Measurements from ENCODE around the gene BPIFA1.

Gene BPIFA1

DNA sequence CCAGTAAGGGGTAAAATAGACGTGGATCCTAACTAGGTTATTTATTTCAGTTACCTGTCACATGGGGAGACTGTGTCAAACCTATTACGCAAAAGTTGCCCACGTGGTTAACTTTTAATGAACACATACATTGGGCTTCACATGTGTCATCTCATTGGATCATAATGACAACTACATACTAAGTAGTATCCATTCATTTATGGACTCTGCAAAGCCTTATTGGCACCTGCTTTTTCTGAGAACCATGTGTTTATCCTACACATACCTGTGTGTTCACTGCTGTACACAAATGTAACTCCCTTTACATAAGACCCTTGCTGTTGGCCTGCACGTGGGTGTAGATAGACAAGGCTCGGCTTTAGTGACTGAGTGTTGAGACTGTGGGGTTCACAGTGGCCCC is 5.1 kb downstream of the BPIFA1 start:
- Histone ChIP-seq H3K27me3 (ENCODE audit: insufficient read depth, poor library complexity, severe bottlenecking) (peaks cover 2% of the 10 kb centered on the region), H3K4me3 (replicated peaks; ENCODE audit: insufficient read depth, low read length) (no peak overlapping the region), H3K27ac (replicated peaks) (no peak overlapping the region)
- no peak for DNase-seq (ENCODE audit: low read depth in 1 of 2, low spot score in 1 of 2)
- TF ChIP-seq, protein P1, sequence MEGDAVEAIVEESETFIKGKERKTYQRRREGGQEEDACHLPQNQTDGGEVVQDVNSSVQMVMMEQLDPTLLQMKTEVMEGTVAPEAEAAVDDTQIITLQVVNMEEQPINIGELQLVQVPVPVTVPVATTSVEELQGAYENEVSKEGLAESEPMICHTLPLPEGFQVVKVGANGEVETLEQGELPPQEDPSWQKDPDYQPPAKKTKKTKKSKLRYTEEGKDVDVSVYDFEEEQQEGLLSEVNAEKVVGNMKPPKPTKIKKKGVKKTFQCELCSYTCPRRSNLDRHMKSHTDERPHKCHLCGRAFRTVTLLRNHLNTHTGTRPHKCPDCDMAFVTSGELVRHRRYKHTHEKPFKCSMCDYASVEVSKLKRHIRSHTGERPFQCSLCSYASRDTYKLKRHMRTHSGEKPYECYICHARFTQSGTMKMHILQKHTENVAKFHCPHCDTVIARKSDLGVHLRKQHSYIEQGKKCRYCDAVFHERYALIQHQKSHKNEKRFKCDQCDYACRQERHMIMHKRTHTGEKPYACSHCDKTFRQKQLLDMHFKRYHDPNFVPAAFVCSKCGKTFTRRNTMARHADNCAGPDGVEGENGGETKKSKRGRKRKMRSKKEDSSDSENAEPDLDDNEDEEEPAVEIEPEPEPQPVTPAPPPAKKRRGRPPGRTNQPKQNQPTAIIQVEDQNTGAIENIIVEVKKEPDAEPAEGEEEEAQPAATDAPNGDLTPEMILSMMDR (IDR thresholded peaks at IDR 0.05; ENCODE audit: insufficient read depth, low read length), result no peak
- TF ChIP-seq GABPA (IDR thresholded peaks at IDR 0.05; ENCODE audit: low read depth) (no peak), POLR2AphosphoS5 (IDR thresholded peaks at IDR 0.05; ENCODE audit: low read depth) (no peak), SPI1 (IDR thresholded peaks at IDR 0.05; ENCODE audit: borderline replicate concordance, low read depth) (no peak)
- TF ChIP-seq, protein P2, sequence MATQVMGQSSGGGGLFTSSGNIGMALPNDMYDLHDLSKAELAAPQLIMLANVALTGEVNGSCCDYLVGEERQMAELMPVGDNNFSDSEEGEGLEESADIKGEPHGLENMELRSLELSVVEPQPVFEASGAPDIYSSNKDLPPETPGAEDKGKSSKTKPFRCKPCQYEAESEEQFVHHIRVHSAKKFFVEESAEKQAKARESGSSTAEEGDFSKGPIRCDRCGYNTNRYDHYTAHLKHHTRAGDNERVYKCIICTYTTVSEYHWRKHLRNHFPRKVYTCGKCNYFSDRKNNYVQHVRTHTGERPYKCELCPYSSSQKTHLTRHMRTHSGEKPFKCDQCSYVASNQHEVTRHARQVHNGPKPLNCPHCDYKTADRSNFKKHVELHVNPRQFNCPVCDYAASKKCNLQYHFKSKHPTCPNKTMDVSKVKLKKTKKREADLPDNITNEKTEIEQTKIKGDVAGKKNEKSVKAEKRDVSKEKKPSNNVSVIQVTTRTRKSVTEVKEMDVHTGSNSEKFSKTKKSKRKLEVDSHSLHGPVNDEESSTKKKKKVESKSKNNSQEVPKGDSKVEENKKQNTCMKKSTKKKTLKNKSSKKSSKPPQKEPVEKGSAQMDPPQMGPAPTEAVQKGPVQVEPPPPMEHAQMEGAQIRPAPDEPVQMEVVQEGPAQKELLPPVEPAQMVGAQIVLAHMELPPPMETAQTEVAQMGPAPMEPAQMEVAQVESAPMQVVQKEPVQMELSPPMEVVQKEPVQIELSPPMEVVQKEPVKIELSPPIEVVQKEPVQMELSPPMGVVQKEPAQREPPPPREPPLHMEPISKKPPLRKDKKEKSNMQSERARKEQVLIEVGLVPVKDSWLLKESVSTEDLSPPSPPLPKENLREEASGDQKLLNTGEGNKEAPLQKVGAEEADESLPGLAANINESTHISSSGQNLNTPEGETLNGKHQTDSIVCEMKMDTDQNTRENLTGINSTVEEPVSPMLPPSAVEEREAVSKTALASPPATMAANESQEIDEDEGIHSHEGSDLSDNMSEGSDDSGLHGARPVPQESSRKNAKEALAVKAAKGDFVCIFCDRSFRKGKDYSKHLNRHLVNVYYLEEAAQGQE (IDR thresholded peaks at IDR 0.05; ENCODE audit: insufficient replicate concordance, low read depth), result no peak

DNA sequence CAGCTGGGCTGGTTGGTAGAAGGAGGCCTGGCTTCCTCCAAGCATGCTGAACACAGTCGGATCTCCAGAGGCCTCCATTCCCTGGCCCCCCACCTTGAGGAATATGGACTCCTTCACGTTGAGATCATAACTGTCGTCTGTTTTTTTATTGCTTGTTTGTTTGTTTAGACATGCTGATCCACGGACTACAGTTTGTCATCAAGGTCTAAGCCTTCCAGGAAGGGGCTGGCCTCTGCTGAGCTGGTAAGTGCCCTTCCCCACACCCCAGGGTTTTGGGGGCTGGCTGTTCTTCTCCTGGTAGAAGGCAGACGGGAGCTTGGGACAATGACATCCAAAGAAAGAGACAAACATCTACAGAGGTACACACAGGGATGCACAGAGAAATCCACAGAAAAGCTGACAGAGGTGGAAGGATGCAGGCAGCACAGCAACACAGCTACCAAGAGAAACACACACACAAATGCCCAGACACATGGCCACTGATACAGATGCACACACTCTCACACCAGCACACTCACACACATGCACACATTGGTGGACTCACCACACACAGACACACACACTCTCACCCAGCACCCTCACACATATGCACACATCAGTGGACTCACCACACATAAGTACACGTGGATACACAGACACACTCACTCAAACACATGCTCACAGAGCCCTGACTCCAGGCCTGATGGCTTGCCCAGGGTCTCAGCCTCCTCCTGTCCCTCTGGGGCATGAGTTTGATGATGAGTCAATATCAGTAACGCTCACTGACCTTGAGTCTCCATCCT is 6.7 kb downstream of the BPIFA1 start:
- DNase-seq (ENCODE audit: low read depth in 1 of 2, low spot score in 1 of 2), result no peak
- no peak for TF ChIP-seq SPI1 (IDR thresholded peaks at IDR 0.05; ENCODE audit: borderline replicate concordance, low read depth)
- TF ChIP-seq POLR2AphosphoS5 (IDR thresholded peaks at IDR 0.05; ENCODE audit: low read depth), result no peak
- TF ChIP-seq, protein P2 (IDR thresholded peaks at IDR 0.05; ENCODE audit: insufficient replicate concordance, low read depth), result no peak
- no peak for TF ChIP-seq GABPA (IDR thresholded peaks at IDR 0.05; ENCODE audit: low read depth)
- TF ChIP-seq, protein P1 (IDR thresholded peaks at IDR 0.05; ENCODE audit: insufficient read depth, low read length), result no peak
- Histone ChIP-seq H3K4me3 (replicated peaks; ENCODE audit: insufficient read depth, low read length) (no peak overlapping the region), H3K27me3 (ENCODE audit: insufficient read depth, poor library complexity, severe bottlenecking) (no peaks in the 10 kb centered on the region), H3K27ac (replicated peaks) (no peak overlapping the region)

DNA sequence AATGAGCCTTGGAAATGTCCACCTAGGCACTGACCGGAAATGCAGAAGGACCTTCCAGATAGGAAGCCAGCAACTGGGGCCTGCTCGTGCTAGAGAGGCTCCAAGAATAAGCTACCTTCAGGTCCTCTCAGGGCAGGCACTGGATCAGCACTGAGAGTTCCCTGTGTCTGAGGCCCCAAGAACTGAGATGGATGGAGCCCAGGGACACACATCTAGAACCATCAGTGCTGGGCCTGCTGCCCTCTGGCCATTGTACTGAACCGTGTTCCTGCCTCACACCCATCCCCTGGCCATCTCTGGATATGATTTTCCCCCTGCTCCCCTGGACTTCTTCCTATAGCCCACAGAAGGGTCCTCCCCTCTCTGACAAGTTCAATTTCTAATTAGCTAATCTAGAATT is 10.3 kb downstream of the BPIFA1 start:
- Histone ChIP-seq H3K27ac (replicated peaks) (no peak overlapping the region), H3K27me3 (ENCODE audit: insufficient read depth, poor library complexity, severe bottlenecking) (no peaks in the 10 kb centered on the region), H3K4me3 (replicated peaks; ENCODE audit: insufficient read depth, low read length) (no peak overlapping the region)
- TF ChIP-seq, protein P1 (IDR thresholded peaks at IDR 0.05; ENCODE audit: insufficient read depth, low read length), result no peak
- TF ChIP-seq GABPA (IDR thresholded peaks at IDR 0.05; ENCODE audit: low read depth) (no peak), SPI1 (IDR thresholded peaks at IDR 0.05; ENCODE audit: borderline replicate concordance, low read depth) (no peak), POLR2AphosphoS5 (IDR thresholded peaks at IDR 0.05; ENCODE audit: low read depth) (no peak)
- TF ChIP-seq, protein P2 (IDR thresholded peaks at IDR 0.05; ENCODE audit: insufficient replicate concordance, low read depth), result no peak
- DNase-seq (ENCODE audit: low read depth in 1 of 2, low spot score in 1 of 2), result no peak
